ENCODE data around the gene HOXC12. TPM values are rescaled to one million over a fixed set of nuclear protein-coding genes. Genes with fewer than 3 reads are reported as not detected.
A peak's percentile ranks its signal among the peaks of the same experiment; 100 is the strongest.

Gene HOXC12
- total RNA-seq, 4 donors from 2014 or later = not detected

GRCh38 chr12:53937596-53938325, 16.9 kb upstream of the HOXC12 start:
- no peak for DNase-seq
- Histone ChIP-seq H3K36me3 (no peaks in the 10 kb centered on the region), H3K4me3 (replicated peaks in 1 of 3) (no peak overlapping the region), H3K9me3 (no peaks in the 10 kb centered on the region), H3K27ac (no peak overlapping the region), H3K4me1 (peaks cover 0 to 20% of the 10 kb centered on the region in 2 donors), H3K27me3 (peaks cover 47% of the 10 kb centered on the region)
- WGBS, 2 donors = 15 to 17% methylated on average over 23 of the region's 23 CpGs
- TF ChIP-seq CTCF (IDR thresholded peaks at IDR 0.05) (no peak), POLR2A (IDR thresholded peaks at IDR 0.05) (no peak)
- intact Hi-C loops (cut with DNase I) = no loop called here

GRCh38 chr12:53938326-53939140, 16.2 kb upstream of the HOXC12 start, which contains the start of gene HOXC13:
Gene HOXC13 (plus strand): TSS chr12:53938831. CDS start chr12:53938907, 76 bp downstream.
- intact Hi-C loops (cut with DNase I) = no loop called here
- Histone ChIP-seq H3K4me1 (peaks cover 0 to 20% of the 10 kb centered on the region in 2 donors), H3K27ac (no peak within 1 kb of the TSS), H3K27me3 (peaks cover 51% of the 10 kb centered on the region), H3K36me3 (no peaks in the 10 kb centered on the region), H3K9me3 (no peaks in the 10 kb centered on the region), H3K4me3 (replicated peaks in 1 of 3) (no peak within 1 kb of the TSS)
- peak; percentile 42 to 52 for DNase-seq
- TF ChIP-seq CTCF (IDR thresholded peaks at IDR 0.05) (no peak), POLR2A (IDR thresholded peaks at IDR 0.05) (no peak)
- 3 to 5% methylated on average over 37 to 49 of the region's 56 CpGs for WGBS, 2 donors

- WGBS, 2 donors = 2 to 4% methylated on average over 15 to 21 of the region's 91 CpGs
- peak in 1 of 2 donors; percentile 23 for DNase-seq
- peaks cover 56% of the 10 kb centered on the region for H3K27me3 ChIP-seq
- no peaks in the 10 kb centered on the region for H3K36me3 ChIP-seq
- H3K4me3 ChIP-seq (replicated peaks in 1 of 3) = no peak overlapping the region
- H3K9me3 ChIP-seq = no peaks in the 10 kb centered on the region
- H3K4me1 ChIP-seq = peaks cover 0 to 20% of the 10 kb centered on the region in 2 donors
- intact Hi-C loops (cut with DNase I) = no loop called here
- TF ChIP-seq POLR2A (IDR thresholded peaks at IDR 0.05) (no peak), CTCF (IDR thresholded peaks at IDR 0.05) (no peak)
- no peak overlapping the region for H3K27ac ChIP-seq
Observed at GRCh38 chr12:53939141-53940108, 15.3 kb upstream of the HOXC12 start.

GRCh38 chr12:53940443-53941014, 14.2 kb upstream of the HOXC12 start:
- H3K27ac ChIP-seq = no peak overlapping the region
- no peaks in the 10 kb centered on the region for H3K36me3 ChIP-seq
- H3K9me3 ChIP-seq = no peaks in the 10 kb centered on the region
- H3K27me3 ChIP-seq = peaks cover 57% of the 10 kb centered on the region
- intact Hi-C loops (cut with DNase I) = no loop called here
- no peak for DNase-seq
- peaks cover 0 to 19% of the 10 kb centered on the region in 2 donors for H3K4me1 ChIP-seq
- no peak for TF ChIP-seq CTCF (IDR thresholded peaks at IDR 0.05)
- no peak for TF ChIP-seq POLR2A (IDR thresholded peaks at IDR 0.05)
- WGBS, 2 donors = 10 to 17% methylated on average over 7 to 9 of the region's 9 CpGs
- no peak overlapping the region for H3K4me3 ChIP-seq (replicated peaks in 1 of 3)

Data from thyroid gland (tissue), 4 donors.